ENCODE data around the gene CHST13. TPM values are rescaled to one million over a fixed set of nuclear protein-coding genes. Genes with fewer than 3 reads are reported as not detected.

CHST13 gene
- total RNA-seq, 1 experiment from 2014 or later = not detected

GRCh38 chr3:126524429-126524988, 554 bp downstream of the CHST13 start:
- TF ChIP-seq EZH2 (IDR thresholded peaks at IDR 0.05; ENCODE audit: borderline replicate concordance, low read depth, low read length, poor library complexity, severe bottlenecking) = no peak
- TF ChIP-seq, protein P1, sequence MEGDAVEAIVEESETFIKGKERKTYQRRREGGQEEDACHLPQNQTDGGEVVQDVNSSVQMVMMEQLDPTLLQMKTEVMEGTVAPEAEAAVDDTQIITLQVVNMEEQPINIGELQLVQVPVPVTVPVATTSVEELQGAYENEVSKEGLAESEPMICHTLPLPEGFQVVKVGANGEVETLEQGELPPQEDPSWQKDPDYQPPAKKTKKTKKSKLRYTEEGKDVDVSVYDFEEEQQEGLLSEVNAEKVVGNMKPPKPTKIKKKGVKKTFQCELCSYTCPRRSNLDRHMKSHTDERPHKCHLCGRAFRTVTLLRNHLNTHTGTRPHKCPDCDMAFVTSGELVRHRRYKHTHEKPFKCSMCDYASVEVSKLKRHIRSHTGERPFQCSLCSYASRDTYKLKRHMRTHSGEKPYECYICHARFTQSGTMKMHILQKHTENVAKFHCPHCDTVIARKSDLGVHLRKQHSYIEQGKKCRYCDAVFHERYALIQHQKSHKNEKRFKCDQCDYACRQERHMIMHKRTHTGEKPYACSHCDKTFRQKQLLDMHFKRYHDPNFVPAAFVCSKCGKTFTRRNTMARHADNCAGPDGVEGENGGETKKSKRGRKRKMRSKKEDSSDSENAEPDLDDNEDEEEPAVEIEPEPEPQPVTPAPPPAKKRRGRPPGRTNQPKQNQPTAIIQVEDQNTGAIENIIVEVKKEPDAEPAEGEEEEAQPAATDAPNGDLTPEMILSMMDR (conservative IDR thresholded peaks at IDR 0.05; ENCODE audit: low read depth, low read length) = peak; percentile 21; the same call in 1 of the 2 replicates
- Histone ChIP-seq H3K9me3 (ENCODE audit: low read depth, low read length, poor library complexity, severe bottlenecking) (no peaks in the 10 kb centered on the region), H3K27ac (ENCODE audit: low read depth, low read length, poor library complexity, severe bottlenecking) (no peak overlapping the region), H3K36me3 (ENCODE audit: insufficient read depth, low read length, poor library complexity, severe bottlenecking) (no peaks in the 10 kb centered on the region), H3K4me1 (ENCODE audit: insufficient read depth, low read length, poor library complexity, severe bottlenecking) (peaks cover 7% of the 10 kb centered on the region), H3K4me3 (ENCODE audit: low read depth, low read length, poor library complexity, severe bottlenecking) (peak overlapping the region; percentile 55), H3K27me3 (replicated peaks; ENCODE audit: insufficient read depth, low read depth, low read length, poor library complexity) (peaks cover 6% of the 10 kb centered on the region)
- intact Hi-C loops (cut with micrococcal nuclease; ENCODE audit: unreplicated experiment) = loop anchor here (5.0 to 10.0 kb wide), 3 partner anchors 130 to 1023 kb away; partner anchors contain the start of gene TXNRD3
- peak; percentile 48 for DNase-seq (ENCODE audit: low spot score)
- ChIA-PET CTCF (no interaction called here), POLR2A (ENCODE audit: low non-redundant PET) (no interaction called here)
- no TSS peak for BruUV-seq (replicated peaks)

GRCh38 chr3:126525091-126525852, 1.3 kb downstream of the CHST13 start:
- H3K36me3 ChIP-seq (ENCODE audit: insufficient read depth, low read length, poor library complexity, severe bottlenecking) = no peaks in the 10 kb centered on the region
- no TSS peak for BruUV-seq (replicated peaks)
- no peaks in the 10 kb centered on the region for H3K9me3 ChIP-seq (ENCODE audit: low read depth, low read length, poor library complexity, severe bottlenecking)
- no peak for DNase-seq (ENCODE audit: low spot score)
- ChIA-PET CTCF (no interaction called here), POLR2A (ENCODE audit: low non-redundant PET) (no interaction called here)
- no peak overlapping the region for H3K4me3 ChIP-seq (ENCODE audit: low read depth, low read length, poor library complexity, severe bottlenecking)
- peaks cover 6% of the 10 kb centered on the region for H3K27me3 ChIP-seq (replicated peaks; ENCODE audit: insufficient read depth, low read depth, low read length, poor library complexity)
- H3K27ac ChIP-seq (ENCODE audit: low read depth, low read length, poor library complexity, severe bottlenecking) = no peak overlapping the region
- peaks cover 14% of the 10 kb centered on the region for H3K4me1 ChIP-seq (ENCODE audit: insufficient read depth, low read length, poor library complexity, severe bottlenecking)
- intact Hi-C loops (cut with micrococcal nuclease; ENCODE audit: unreplicated experiment) = loop anchor here (10.0 kb wide), 1 partner anchor 130 kb away; the partner anchor contains the start of gene TXNRD3
- no peak for TF ChIP-seq EZH2 (IDR thresholded peaks at IDR 0.05; ENCODE audit: borderline replicate concordance, low read depth, low read length, poor library complexity, severe bottlenecking)
- TF ChIP-seq, protein P1 (conservative IDR thresholded peaks at IDR 0.05; ENCODE audit: low read depth, low read length) = no peak

DNA sequence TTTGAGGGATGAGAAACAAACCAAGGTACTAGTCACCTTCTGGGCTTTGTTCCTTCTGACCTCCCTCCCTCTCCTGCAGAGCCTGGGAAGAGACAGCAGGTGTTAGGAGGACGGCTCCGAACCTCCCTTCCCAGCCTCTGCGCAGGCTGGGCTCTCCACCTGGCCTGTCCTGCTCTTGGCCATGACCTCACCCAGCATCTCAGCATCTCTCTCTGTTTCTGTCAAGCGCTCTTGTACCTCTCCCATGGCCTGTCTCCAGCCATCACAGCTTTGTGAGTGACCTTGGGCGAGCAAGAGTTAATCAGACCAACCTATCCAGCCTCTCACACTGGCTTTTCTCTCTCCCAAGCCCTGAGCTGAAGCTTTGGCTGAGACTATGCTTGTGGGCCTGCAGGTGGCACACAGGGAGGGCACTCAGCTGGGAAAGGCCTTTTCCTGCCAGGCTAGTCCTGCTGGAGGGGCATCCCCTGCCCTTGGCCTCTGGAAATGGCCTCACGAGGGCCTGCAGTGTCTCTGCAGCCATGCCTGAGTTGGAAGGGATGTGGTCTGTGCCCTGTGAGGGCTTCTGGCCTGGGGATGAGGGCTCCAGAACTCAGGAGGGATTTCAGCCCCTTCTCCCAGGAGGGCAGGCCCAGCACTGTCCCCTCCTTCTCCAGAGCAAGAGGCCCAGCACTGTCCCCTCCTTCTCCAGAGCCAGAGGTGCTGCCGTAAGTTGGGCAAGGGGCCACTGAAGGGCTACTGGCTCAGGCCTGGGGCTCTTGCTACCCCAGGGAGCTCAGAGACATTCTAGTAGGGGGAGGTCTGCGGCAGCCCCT, 2.1 kb downstream of the CHST13 start:
- Histone ChIP-seq H3K27ac (ENCODE audit: low read depth, low read length, poor library complexity, severe bottlenecking) (no peak overlapping the region), H3K4me3 (ENCODE audit: low read depth, low read length, poor library complexity, severe bottlenecking) (no peak overlapping the region), H3K27me3 (replicated peaks; ENCODE audit: insufficient read depth, low read depth, low read length, poor library complexity) (peaks cover 6% of the 10 kb centered on the region), H3K4me1 (ENCODE audit: insufficient read depth, low read length, poor library complexity, severe bottlenecking) (peaks cover 14% of the 10 kb centered on the region), H3K36me3 (ENCODE audit: insufficient read depth, low read length, poor library complexity, severe bottlenecking) (no peaks in the 10 kb centered on the region), H3K9me3 (ENCODE audit: low read depth, low read length, poor library complexity, severe bottlenecking) (no peaks in the 10 kb centered on the region)
- BruUV-seq (replicated peaks) = no TSS peak
- ChIA-PET CTCF (interaction anchor here (0.6 kb wide), 1 partner anchor 972 kb away, joined by 7 read pairs; no protein-coding TSS in a partner anchor), POLR2A (ENCODE audit: low non-redundant PET) (no interaction called here)
- intact Hi-C loops (cut with micrococcal nuclease; ENCODE audit: unreplicated experiment) = loop anchor here (10.0 kb wide), 1 partner anchor 129 kb away; the partner anchor contains the start of gene TXNRD3
- DNase-seq (ENCODE audit: low spot score) = no peak
- no peak for TF ChIP-seq EZH2 (IDR thresholded peaks at IDR 0.05; ENCODE audit: borderline replicate concordance, low read depth, low read length, poor library complexity, severe bottlenecking)

Measured in A673 (cell line).